GM11168 (cell line): ENCODE data around the gene DGKI.

Experiments used
- in situ Hi-C: fragments of 300-500 bp; cut with MboI; formaldehyde crosslinking; loops from one replicate; pipeline ENCODE4 v1.12.0; 2022; ENCODE audit warnings: low sequenced_read_pairs; ENCODE audit not compliant: unreplicated experiment

DGKI gene

DNA sequence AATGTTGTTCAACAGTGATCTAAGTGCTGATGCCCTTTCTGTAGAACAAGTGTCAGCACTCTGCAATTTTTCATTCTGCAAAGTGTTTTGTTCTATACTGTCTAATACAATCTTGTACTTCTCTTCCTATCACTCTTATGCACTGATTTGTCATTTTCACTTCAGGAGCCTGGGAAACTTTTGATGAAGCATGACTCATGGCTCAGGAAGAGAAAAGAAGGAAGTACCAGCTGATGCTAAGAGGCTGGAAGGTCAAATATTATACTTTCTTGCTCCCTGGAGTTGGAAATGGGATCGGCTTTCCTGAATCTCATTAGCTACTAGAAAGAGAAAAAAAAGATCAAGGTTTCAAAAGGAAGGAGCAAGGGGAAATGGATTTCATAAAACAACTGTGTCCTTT lies 45.8 kb downstream of the DGKI start:
- in situ Hi-C loops = no loop called here

GRCh38 chr7:137798073-137798763 lies 48.6 kb downstream of the DGKI start:
- in situ Hi-C loops = no loop called here

DNA sequence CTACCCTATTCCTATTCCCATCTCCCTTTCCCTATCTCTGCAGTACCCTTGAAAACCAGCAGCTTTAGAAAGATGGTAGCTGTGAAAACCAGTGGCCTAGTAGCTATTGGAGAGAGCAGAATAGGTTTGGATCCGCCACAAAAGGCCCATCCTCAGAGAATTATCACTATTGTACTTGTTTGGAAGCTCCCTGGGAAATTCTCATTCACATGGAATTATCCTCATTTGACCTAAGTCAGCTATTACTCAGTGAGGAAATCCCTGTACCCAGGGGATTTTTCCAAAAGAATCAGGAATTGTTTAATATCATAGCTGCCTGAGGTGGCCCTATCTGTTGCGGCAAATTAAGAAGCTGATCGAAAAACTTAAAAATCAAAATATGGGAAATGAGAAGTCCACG lies 51.6 kb downstream of the DGKI start:
- in situ Hi-C loops = no loop called here

GRCh38 chr7:137791930-137792329 lies 54.8 kb downstream of the DGKI start:
- in situ Hi-C loops = no loop called here

GRCh38 chr7:137790828-137791227 lies 55.9 kb downstream of the DGKI start:
- in situ Hi-C loops = no loop called here

GRCh38 chr7:137789215-137789882 lies 57.4 kb downstream of the DGKI start:
- in situ Hi-C loops = no loop called here

DNA sequence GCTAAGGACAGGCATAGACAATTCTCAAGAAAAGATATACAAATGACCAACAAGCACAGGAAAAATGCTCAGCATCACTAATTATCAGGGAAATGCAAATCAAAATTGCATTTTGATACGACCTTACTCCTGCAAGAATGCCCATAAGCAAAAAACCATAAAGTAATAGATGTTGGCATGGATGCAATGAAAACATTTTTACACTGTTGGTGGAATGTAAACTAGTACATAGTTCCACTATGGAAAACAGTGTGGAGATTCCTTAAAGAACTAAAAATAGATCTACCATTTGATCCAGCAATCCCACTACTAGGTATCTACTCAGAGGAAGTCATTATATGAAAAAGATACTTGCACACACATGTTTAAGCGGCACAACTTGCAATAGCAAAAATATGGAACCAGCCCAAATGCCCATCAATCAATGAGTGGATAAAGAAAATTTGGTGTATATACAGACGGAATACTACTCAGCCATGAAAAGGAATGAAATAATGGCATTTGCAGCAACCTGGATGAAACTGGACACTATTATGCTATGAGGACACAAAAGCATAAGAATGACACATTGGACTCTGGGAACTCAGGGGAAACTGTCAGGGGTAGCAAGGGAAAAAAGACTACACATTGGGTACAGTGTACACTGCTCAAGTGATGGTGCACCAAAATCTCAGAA lies 59.3 kb downstream of the DGKI start:
- in situ Hi-C loops = no loop called here

DNA sequence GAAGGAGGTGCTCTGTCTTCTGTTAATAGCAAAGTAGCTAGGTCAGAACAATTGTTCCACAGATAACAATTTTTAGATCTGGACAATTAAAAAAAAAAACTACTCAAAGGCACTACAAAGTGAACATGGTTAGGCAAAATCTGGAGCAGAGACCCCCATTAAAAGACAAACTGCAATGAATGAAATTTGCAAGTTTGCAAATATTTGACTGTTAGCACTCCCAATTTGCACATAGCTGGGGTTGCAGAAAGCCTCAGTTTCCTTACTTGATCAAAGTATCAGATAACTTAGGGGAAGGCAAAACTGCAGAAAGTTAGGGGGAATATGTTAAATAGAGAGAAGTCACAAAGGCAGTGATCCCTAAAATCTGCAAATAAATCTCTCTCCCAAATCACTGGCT lies 68.3 kb downstream of the DGKI start:
- in situ Hi-C loops = no loop called here

DNA sequence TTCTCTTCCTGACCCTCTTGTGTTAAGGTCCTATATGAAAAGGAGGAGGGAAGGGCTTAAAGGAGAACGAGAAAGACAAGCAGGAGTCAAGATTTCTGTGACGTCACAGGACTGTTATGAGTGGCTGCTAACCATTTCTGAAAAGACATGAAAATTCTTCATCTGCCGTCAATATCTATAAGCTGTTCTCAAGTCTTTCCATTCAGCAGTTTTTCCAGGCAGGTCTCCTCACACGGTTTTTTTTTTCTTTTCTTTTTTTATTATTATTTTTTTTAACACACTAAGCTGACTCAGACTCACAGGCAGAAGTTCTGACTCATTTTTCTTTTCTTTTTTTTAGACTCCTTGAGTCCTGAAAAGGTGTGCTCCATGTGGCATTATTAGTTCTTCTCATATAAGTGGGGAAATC lies 72.0 kb downstream of the DGKI start:
- in situ Hi-C loops = no loop called here

GRCh38 chr7:137772748-137773147 lies 74.0 kb downstream of the DGKI start:
- in situ Hi-C loops = no loop called here

DNA sequence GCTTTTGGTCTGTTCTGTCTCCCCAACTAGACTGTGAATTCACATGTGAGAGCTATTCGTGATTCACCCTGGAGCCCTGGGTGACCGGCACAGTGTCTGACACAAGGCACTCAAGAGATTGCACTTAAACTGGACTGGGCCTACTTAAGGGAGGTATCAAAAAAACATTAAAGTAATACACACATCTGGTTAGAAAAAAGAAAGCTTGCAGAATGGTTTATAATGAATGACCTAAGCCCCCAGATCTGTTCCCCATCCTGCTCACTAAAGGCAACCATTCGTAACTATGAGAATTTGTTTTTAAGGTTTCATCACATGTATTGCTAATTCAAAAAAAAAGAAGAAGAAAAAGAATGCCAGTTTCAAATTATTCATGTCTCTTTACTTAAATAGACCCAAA lies 74.5 kb downstream of the DGKI start:
- in situ Hi-C loops = no loop called here

DNA sequence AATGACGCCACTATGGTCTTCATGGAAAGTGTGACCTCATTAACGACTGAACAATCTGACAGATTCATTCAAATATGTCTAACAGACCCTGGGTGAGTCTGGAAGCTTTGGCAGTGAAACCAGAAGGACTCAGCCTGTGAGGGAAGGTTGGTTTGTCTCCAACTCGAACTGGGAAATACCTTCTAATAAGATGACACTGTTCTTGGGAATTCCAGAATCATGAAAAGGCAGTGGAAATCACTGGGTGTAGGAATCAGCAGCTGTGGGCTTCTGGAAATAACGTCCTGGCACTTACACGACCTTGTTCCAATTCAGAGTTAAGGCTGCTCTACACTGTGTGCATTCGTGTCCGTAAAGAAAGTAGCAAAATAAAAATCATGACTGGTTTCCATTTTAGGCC lies 75.1 kb downstream of the DGKI start:
- in situ Hi-C loops = no loop called here

DNA sequence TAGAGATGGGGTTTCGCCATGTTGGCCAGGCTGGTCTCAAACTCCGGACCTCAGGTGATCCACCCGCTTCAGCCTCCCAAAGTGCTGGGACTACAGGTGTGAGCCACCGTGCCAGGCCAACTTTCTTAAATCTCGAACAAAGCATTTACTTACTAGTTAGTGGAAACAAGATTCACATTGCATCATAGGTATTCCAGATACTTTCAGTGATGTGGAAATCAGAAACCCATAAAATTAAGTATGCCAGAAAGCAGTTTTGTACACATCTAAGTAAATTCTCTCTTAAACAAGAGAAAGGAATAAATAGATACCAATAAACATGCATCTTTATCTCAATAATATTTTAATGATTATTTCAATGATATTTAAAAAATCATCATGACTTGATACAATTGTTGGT lies 75.5 kb downstream of the DGKI start:
- in situ Hi-C loops = no loop called here

- in situ Hi-C loops = no loop called here
Measured at GRCh38 chr7:137768366-137768765, 78.4 kb downstream of the DGKI start.

- in situ Hi-C loops = no loop called here
Measured at GRCh38 chr7:137762334-137762733, 84.4 kb downstream of the DGKI start.

DNA sequence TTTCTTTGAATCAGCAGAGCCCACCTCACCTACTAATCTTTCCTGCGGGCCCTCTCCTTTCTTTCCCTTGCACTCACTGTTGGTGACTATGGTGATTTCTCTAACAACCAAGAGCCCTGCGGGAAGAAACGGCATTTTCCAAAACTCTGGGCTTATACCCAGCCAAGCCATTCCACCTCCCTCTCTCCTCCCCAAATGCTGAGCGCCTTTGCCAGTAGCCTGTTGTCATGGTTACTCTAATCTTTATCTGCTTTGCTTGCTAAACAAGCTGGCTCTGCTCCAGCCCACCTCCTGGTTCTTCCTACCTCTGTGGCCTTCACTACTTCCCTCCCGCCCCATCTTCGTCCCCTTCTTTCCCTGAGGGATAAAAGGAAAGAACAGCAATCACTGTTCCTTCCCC lies 86.7 kb downstream of the DGKI start:
- in situ Hi-C loops = no loop called here

DNA sequence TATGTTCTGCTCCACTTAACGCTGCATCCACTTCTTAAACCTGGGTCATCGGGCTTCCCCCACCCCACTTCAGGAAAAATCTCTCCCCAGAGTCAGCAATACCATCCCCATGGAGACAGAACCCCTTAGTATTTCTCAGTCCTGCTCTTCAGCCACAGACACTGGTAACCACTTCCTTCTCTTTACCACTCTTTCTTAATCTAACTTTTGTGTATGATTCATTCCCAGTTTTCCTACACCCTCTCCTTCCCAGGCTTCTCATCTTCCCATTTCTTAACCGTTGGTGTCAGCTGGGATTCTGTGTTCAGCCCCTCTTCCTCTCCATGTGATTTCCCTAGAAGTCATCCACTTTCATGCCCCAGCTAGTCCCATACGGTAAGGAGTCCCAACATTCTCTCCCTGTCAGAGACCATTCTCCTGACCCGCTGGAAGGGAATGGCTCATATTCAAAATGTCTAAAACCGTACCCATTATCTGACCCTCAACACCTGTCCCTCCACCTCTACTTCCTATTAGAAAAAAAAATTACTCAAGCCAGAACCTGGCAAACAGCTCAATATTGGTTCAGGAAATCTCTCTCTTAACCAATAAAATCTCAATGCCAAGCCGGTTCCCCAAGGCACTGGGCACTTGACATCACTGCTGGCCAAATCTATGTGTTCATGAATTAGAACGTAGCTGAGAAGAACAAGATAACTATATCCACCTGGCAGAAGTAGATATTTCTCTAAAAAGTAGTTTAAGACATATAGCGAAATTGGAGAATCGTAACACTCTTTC lies 89.4 kb downstream of the DGKI start:
- in situ Hi-C loops = no loop called here

DNA sequence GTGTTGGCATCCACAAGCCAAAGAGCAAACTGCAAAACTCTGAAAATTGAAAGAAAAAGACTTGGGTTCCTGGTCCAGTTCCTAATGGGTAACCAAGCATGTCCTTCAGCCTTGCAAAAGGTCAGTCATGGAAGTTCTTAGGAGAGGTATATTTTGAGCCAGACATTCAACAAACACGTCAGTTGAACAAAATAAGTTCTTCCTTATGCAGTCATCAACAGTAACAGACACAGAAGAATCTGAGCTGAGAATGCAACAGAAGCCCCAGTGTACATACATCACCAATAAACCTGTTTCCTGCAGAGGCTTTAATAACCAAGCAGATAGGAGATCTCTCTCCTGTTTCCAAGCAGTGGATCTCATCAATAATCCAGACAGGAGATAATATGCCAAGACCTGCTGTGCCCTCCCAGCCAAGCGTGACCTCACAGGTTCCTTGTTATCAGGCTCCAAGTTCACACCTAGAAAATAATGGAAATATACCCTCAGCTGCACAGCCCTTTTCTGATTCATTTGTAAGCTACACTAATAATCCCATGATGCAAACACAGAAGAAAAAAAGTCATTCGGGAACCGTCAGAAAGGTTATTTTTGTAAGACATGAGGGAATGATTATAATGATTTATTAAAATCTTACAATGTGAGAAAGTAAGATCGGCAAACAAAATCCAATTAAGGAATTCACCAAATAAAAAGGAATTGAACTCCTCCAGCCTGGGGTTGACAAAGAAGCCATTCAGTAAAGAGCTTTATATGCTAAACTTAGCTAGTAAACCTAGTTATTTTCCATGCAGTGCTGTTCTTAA lies 90.7 kb downstream of the DGKI start:
- in situ Hi-C loops = no loop called here

GRCh38 chr7:137755427-137755826 lies 91.3 kb downstream of the DGKI start:
- in situ Hi-C loops = no loop called here
